GM18861 (cell line): ENCODE results near the gene CAMSAP1.

Experiments used
- ATAC-seq: cut with Tn5 transposase; IDR thresholded peaks from one replicate; pipeline ENCODE4 v1.9.1; 2021; ENCODE audit not compliant: unreplicated experiment

The CAMSAP1 gene

GRCh38 chr9:135883410-135884089 lies 23.8 kb downstream of the CAMSAP1 start:
- ATAC-seq: no peak

- ATAC-seq: no peak
These were observed 25.3 kb downstream of the CAMSAP1 start for GRCh38 chr9:135882011-135882410.

- ATAC-seq: no peak
These were observed 26.9 kb downstream of the CAMSAP1 start for GRCh38 chr9:135880438-135880837.

GRCh38 chr9:135879619-135880018 lies 27.7 kb downstream of the CAMSAP1 start:
- no peak for ATAC-seq

GRCh38 chr9:135879237-135879601 lies 28.1 kb downstream of the CAMSAP1 start:
- no peak for ATAC-seq

- ATAC-seq: no peak
These were observed 28.7 kb downstream of the CAMSAP1 start for GRCh38 chr9:135878528-135879236.

- no peak for ATAC-seq
These were observed 29.4 kb downstream of the CAMSAP1 start for GRCh38 chr9:135877791-135878527.

GRCh38 chr9:135876936-135877335 lies 30.4 kb downstream of the CAMSAP1 start:
- ATAC-seq: no peak

- no peak for ATAC-seq
These were observed 32.5 kb downstream of the CAMSAP1 start for GRCh38 chr9:135874859-135875258.

GRCh38 chr9:135869909-135870308 lies 37.4 kb downstream of the CAMSAP1 start:
- no peak for ATAC-seq

GRCh38 chr9:135865531-135865930 lies 41.8 kb downstream of the CAMSAP1 start:
- no peak for ATAC-seq

- ATAC-seq: no peak
These were observed 42.8 kb downstream of the CAMSAP1 start for GRCh38 chr9:135864447-135865049.

- no peak for ATAC-seq
These were observed 44.5 kb downstream of the CAMSAP1 start for GRCh38 chr9:135862809-135863208.

- no peak for ATAC-seq
These were observed 48.7 kb downstream of the CAMSAP1 start for GRCh38 chr9:135858491-135859185.

- ATAC-seq: no peak
These were observed 49.5 kb downstream of the CAMSAP1 start for GRCh38 chr9:135857843-135858242.

GRCh38 chr9:135857371-135857786 lies 50.0 kb downstream of the CAMSAP1 start:
- ATAC-seq: no peak

GRCh38 chr9:135851748-135852147 lies 55.6 kb downstream of the CAMSAP1 start:
- no peak for ATAC-seq

GRCh38 chr9:135850737-135851136 lies 56.6 kb downstream of the CAMSAP1 start:
- ATAC-seq: no peak

GRCh38 chr9:135849181-135849580 lies 58.2 kb downstream of the CAMSAP1 start:
- ATAC-seq: no peak

GRCh38 chr9:135848341-135849047 lies 58.9 kb downstream of the CAMSAP1 start:
- ATAC-seq: no peak
